Fibroblast of the aortic adventitia (primary cell): Measurements from ENCODE around the gene SNAP47. TPM values are rescaled to one million over a fixed set of nuclear protein-coding genes. Genes with fewer than 3 reads are reported as not detected.

Source experiments
- DNase-seq: peaks from one replicate; pipeline ENCODE4 v3.0.0-alpha.2; 2010; ENCODE audit warnings: low read depth
- H3K4me3 ChIP-seq: 2 replicates; pipeline ENCODE4 v1.5.1; 2011; ENCODE audit warnings: low read depth, mild to moderate bottlenecking, control low read depth, low read length, moderate library complexity
- CTCF ChIP-seq: IDR thresholded peaks from 2 replicates; pipeline ENCODE4 v1.5.1; 2011; ENCODE audit warnings: mild to moderate bottlenecking, low read length, control low read depth, inconsistent platforms; ENCODE audit not compliant: insufficient read depth
- total RNA-seq: library from RNA; depleted of rRNA; stranded (reverse); fragments of >200 nt; gene quantifications from 2 replicates; pipeline ENCODE4 v1.2.3, GENCODE V29; 2012; ENCODE audit warnings: low replicate concordance

The SNAP47 gene
- total RNA-seq, 1 donor = 35.9 TPM

DNA sequence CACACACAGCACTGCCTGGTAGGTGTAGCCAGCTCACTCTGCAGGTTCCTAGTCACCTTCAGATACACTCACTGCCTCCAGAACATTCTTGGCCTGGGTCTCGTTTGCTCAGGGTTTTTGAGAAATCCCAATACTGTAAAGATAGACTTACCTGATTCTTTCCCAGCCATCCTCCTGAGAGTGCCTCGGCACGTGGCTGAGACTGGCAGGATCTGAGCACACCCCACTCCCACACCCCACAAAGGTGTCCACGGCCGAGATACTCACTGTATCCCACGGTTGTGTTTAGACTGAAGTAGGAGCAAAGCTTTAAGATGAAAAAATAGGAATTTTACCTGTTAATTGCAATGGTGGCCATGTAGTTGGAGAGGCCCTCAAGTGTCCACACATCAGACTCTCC is 33.4 kb downstream of the SNAP47 start:
- no peak for DNase-seq
- H3K4me3 ChIP-seq = no peak overlapping the region
- no peak for TF ChIP-seq CTCF

DNA sequence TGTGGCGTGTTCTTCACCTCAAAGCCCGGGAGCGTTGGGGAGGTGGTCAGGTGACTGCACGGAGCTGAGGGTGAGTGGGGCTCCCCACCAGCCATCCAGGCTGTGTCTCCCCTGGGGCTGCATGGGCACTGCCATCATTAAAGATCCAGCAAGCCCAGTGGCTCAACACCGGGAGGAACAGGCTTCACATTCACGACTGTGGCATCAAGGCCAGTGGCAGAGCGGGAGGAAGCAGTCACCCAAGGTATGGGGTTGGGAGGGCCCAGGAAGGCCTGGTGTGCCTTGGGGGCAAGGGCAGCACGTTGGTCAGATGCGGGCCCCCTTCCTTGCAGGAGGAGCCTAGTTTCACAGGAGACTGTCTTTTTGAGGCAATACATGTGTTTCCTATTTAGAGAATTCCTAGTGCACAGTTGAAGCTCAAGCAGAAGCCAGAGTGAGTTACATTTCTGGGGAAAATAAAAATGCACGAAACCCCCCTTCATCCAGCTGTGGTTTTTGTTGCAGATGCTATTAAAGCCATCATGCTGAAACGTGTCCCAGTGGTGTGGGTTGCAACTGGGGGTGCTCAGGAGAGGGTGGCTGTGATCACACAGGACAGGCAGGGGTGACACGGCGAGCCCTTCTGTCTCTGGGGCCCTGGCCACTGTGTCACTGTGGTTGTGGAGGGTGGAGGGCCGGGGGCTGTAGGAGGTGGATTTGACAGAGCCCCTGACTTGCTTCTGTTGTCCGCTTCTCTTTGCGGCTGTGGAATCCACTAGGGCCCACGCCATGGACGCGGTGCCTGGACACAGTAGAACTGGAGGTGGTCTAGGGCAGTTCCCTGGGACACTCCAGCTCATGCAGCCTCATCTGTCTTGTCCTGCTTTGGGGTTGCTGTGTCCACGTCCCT is 34.1 kb downstream of the SNAP47 start:
- TF ChIP-seq CTCF = no peak
- DNase-seq = no peak
- no peak overlapping the region for H3K4me3 ChIP-seq

- H3K4me3 ChIP-seq = no peak overlapping the region
- DNase-seq = no peak
- TF ChIP-seq CTCF = no peak
Measured at GRCh38 chr1:227769936-227770494, 34.8 kb downstream of the SNAP47 start.

DNA sequence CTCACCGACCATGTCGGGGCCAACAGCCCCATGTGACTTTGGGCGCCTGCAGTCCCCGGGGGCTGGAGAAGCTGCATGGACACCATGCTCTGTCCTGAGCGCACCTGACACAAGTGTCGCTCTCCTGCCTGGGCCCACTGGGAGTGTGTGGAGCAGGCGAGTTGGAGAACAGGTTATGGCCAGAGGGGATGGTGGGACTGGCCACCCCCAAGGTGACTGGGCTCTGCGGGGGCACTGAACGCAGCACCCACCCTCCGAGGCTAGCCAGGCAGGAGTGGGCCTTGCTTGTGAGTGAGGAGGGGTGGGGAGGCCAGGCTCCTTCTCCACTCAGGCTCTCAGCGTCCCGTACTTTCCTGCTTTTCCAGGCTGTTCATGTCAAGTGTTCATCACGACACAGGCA is 35.6 kb downstream of the SNAP47 start:
- no peak for TF ChIP-seq CTCF
- H3K4me3 ChIP-seq = no peak overlapping the region
- DNase-seq = no peak

- H3K4me3 ChIP-seq = no peak overlapping the region
- TF ChIP-seq CTCF = no peak
- no peak for DNase-seq
Measured at GRCh38 chr1:227771326-227771725, 36.1 kb downstream of the SNAP47 start.

GRCh38 chr1:227771771-227772170 is 36.5 kb downstream of the SNAP47 start:
- no peak for TF ChIP-seq CTCF
- no peak overlapping the region for H3K4me3 ChIP-seq
- no peak for DNase-seq
